Hepatic stellate cell (primary cell): ENCODE measurements around the gene LDAH.
A peak's percentile ranks its signal among the peaks of the same experiment; 100 is the strongest.

Source experiments
- DNase-seq: peaks from one replicate; pipeline ENCODE4 v3.0.0; 2011; ENCODE audit warnings: low spot score

Gene LDAH

GRCh38 chr2:20680744-20681375 lies 142.0 kb downstream of the LDAH start:
- DNase-seq, result no peak

GRCh38 chr2:20678780-20679179 lies 144.1 kb downstream of the LDAH start:
- no peak for DNase-seq

GRCh38 chr2:20678086-20678395 lies 144.9 kb downstream of the LDAH start:
- no peak for DNase-seq

GRCh38 chr2:20677301-20678085 lies 145.4 kb downstream of the LDAH start:
- DNase-seq, result no peak

DNA sequence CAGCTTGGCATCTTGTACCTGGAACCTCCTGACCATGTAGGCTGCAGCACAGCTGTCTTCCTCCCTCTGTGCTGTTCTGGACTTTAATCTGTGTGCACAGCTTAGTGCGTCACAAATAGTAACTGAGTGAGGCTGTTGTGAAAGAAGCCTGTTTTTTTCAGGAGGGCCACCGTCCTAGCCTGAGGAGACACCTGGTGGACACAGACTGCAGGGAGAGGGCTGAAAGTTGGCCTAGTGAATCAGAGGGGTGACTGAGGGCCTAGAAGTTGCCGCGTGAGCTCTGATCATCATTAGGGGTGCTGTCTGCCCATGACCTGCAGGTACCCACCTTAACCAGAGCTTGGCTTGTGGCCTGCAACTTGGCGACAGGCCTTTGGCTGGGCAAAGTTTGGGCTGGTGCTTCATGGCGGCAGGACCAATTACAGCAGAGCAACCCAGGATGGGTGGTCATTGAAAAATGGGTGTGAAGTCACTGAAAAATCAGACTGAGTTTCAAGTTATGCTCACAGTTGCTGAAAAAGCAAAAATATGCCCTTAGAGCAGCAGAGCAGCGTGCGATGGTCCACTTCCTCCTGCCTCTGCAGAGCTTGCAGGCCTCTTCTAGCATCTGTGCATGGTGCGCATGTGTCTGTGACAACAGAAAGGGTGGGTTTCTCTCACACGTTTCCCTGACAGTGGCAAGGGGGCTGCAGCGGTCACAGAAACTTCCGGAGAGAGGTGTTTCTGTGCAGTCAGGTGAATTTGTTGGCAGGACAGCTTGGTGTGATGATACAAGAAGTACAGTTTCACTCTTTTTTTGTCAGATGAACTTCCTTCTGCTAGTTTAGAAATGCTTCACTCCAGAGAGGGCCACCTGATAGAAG lies 146.3 kb downstream of the LDAH start:
- DNase-seq, result no peak

DNA sequence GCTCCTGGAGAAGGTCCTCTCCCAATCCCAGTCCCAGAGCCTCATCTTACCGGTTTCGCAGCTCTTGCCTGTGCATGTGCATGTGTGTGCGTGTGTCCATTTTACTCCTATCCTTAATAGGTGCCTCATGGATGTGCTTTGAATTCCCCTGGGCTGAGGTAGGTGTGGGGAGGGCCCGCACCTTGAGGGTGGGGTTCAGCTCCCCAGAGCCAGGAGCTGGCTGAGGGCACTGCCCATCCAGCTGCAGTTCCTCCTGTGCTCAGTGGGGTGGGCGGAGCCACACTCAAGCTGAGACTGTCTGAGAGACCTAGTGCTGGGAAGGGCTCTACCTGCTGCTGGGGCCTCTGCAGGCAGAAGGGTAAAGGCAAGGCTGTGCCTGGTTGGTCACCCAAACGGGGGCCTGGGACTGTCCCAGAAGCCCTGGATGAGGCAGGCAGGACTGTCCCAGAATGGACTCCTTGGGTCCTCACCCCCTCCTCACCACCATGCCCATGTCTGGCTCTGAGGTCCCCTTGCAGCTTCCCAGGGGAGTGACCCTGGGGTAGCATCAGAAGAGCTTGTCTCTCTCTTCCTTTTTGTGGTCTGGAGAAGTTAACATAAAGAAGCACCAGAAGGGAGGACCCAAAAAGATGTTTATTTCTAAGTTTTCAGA lies 147.1 kb downstream of the LDAH start:
- DNase-seq, result no peak

- DNase-seq, result peak; percentile 96
Observed at GRCh38 chr2:20674974-20675679, 147.8 kb downstream of the LDAH start.

DNA sequence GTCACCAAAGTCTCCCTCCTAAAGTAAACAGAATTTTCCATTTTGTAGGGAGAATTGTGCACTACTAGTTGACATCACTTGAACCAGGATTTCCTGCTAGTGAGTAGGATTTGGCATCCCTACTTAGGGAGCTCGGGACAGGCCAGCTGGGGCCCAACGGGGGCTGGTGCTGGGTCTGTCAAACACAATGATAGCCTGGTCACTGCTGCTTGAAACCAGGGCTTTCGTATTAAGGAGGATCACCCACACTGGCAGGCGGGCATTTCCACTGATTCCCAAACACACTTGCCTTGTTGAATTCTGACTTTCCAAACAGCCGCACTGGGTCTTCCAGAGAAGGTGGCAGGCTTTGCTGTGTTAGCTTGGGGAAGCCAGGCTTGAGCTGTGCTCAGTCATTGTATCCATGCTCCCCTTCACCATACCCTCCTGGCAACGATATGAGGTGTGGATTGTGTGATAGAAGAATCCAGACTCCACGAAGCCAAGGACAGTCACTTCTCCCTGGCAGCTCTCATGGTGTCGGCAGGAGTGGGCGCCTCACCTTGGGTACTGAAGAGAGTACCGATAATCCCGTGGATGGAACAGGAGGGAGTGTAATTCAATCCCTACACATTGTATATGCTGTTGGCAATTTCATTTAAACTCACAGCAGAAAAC lies 148.5 kb downstream of the LDAH start:
- DNase-seq, result no peak

DNA sequence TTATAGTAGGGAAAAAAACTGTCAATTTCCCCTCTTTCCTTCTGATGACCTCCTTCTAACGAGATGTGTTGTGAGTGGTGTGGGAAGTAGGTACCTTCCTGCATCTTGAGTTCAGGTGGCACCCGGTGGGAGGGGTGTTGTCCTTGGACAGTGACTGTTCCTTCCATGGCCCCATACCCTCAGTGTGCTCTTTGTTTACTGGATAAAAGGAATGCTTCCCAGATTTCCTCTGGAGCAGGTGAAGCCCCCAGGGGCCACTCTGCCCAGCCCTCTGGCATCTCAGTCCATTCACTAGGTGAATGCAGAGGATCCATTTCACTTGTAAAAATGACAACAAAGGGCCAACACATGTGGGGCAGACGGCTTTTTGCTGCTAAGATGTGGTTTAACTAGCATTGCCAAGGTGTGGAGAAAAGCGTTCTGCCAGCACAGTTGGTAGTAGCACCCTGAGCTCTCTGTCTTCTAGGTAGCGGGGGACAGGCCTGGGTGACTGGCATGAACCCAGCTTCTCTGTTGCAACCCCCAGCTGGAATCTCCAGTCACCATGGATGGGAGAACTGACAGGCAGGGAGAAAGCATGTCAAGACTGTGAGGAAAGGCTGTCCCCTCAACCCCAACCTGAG lies 149.1 kb downstream of the LDAH start:
- no peak for DNase-seq

GRCh38 chr2:20672201-20672951 lies 150.5 kb downstream of the LDAH start:
- DNase-seq, result no peak

DNA sequence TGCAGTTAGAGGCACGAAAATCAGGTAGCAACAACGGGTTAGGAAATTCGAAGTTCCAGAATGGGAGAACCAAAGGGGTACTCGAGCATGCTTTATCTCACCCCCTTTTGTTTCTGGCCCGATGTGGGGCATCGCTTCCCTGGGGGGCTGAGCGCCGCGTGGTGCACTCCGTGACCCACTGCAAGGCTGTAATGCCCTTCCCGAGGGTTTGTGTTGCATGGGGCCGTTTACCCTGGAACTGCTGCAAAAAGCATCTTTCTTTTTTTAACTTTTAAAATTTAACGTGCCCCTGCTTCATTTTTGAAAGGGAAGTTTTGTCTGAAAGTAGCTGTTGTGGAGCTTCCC lies 151.2 kb downstream of the LDAH start:
- DNase-seq, result no peak

- no peak for DNase-seq
Observed at GRCh38 chr2:20671036-20671735, 151.7 kb downstream of the LDAH start.

DNA sequence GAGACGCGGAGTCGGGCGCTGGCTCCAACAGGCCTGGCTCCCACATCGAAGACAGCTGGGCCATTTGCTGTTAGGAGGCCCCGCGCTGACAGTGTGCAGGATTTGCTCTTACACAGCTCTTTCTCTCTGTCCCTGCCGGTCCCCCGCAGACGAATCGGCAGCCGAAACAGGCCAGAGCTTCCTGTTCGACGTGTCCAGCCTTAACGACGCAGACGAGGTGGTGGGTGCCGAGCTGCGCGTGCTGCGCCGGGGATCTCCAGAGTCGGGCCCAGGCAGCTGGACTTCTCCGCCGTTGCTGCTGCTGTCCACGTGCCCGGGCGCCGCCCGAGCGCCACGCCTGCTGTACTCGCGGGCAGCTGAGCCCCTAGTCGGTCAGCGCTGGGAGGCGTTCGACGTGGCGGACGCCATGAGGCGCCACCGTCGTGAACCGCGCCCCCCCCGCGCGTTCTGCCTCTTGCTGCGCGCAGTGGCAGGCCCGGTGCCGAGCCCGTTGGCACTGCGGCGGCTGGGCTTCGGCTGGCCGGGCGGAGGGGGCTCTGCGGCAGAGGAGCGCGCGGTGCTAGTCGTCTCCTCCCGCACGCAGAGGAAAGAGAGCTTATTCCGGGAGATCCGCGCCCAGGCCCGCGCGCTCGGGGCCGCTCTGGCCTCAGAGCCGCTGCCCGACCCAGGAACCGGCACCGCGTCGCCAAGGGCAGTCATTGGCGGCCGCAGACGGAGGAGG lies 152.4 kb downstream of the LDAH start:
- no peak for DNase-seq

DNA sequence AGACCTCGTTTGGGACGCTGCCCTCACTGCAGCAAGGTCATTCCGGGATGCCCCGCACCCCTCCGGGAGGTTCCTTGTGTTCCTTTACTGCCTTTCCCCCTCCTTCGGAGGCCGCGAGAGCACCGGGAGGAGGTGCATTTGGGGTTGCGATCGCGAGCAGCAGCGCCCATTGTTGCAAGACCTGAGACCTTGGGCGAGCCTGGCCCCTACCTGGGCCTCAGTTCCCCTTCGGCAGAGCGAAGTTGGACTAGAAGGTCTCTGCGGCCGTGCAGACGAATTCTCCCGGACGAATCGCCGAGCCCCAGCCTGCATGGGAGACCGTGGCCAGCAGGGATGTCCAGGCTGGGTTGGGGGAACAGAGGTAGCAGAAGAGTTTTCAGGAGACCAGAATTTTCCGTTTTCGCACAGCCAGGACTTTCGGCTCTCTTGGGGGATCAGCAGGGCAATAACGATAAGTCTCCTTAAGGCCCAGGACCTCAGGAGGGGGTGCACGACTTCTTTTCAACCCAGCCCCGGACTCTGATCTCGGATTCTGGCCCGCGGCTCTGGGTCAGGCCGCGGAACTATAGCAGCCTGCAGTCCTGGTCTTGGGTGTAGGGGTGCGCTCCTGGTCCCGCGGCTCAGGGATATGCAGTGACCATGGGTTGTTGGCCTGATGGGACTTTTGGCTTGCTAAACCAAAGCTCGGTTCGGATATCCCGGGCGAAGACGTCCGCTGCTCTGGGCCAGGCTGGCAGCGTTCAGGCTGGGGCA lies 153.2 kb downstream of the LDAH start:
- DNase-seq, result no peak

DNA sequence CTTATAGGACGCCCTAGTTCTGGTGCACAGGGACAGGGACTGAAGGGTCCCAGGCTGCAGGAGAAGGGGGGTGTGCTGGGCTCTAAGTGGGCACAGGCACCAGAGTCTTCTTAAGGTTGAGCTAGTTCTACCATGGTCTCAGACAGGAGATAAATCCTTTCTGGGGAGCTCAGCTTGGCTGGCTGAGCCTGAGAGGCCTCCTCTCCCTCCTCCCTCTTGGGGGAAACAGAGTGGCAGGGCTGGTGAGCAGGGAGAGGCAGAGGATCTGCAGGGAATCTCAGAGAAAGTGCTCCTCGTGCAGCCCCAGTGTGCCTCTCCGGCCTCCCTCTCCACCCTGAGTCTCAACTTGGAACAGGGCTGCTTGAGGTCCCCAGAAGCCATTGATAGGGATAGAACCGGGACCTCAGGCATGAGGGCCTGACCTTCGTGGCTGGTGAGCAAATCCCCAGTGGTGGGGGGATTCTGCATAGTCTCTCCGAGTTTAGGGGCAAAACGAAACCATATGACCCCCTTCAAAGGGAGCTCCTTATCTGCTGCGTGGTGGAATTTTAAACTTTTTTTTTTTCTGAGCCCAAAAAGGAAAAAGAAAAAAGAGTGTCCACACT lies 153.9 kb downstream of the LDAH start:
- no peak for DNase-seq

DNA sequence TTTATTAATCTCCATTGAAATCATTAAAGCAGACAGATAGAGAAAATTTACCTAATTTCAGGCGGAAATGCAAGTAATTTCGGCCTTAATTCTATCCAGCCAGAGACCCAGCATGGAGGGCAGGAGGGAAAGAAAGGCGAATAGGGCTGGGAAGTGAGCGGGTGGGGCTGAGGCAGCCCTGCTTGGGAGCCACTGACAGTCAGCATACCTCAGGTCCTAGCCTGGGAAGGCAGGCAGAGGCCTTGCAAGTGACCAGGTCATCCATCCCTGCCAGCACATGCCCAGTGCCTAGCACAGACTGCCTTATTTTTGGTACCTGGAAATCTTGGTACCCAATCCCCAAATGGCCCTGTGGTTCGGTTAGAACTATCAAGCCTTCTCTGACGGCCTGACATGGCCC lies 154.4 kb downstream of the LDAH start:
- no peak for DNase-seq

- DNase-seq, result no peak
Observed at GRCh38 chr2:20667531-20668401, 155.1 kb downstream of the LDAH start.
